ENCODE measurements around the gene HOXA10. TPM values are rescaled to one million over a fixed set of nuclear protein-coding genes. Genes with fewer than 3 reads are reported as not detected.

The HOXA10 gene
- total RNA-seq, 1 experiment from 2014 or later: 3.9 TPM

DNA sequence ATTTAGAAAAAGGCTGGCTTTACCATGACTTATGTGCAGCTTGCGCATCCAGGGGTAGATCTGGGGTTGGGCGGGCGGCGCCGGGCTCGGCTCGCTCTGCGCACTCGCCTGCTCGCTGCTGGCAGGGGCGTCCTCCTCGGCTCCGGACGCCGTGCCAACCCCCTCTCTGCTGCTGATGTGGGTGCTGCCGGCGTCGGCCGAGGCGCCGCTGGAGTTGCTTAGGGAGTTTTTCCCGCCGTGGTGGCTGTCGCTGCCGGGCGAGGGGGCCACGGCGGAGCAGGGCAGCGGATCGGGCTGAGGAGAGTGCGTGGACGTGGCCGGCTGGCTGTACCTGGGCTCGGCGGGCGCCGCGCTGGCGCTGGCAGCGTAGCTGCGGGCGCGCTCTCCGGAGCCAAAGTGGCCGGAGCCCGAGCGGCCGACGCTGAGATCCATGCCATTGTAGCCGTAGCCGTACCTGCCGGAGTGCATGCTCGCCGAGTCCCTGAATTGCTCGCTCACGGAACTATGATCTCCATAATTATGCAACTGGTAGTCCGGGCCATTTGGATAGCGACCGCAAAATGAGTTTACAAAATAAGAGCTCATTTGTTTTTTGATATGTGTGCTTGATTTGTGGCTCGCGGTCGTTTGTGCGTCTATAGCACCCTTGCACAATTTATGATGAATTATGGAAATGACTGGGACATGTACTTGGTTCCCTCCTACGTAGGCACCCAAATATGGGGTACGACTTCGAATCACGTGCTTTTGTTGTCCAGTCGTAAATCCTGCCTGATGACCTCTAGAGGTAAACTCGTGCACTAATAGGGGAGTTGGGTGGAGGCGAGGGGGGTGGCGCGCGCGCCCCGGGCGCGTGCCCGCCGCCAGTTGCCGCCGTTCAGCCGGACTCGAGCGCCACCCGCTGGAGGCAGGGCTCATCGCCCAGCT, 30.8 kb downstream of the HOXA10 start, which contains the start of gene HOXA5:
HOXA5 (minus strand) TSS at position 659 of the 927 bp plus-strand sequence; CDS start at position 585, 74 bp downstream.
- TSS peak; percentile 77 for BruUV-seq (replicated peaks)
- Mint-ChIP-seq H3K9me3 (ENCODE audit: unreplicated experiment) (no peaks in the 10 kb centered on the region), H3K27ac (ENCODE audit: low read depth, unreplicated experiment) (peak within 1 kb of the TSS; percentile 99), H3K27me3 (ENCODE audit: insufficient read depth, unreplicated experiment) (no peaks in the 10 kb centered on the region), H3K36me3 (ENCODE audit: insufficient read depth, unreplicated experiment) (peaks cover 29% of the 10 kb centered on the region), H3K4me1 (ENCODE audit: insufficient read depth, unreplicated experiment) (peaks cover 31% of the 10 kb centered on the region), H3K4me3 (ENCODE audit: unreplicated experiment) (peak within 1 kb of the TSS; percentile 100)
- intact Hi-C loops (cut with micrococcal nuclease): loop anchor here (1.0 to 5.0 kb wide), 6 partner anchors 457 to 941 kb away; partner anchors contain the start of genes CBX3 and HNRNPA2B1
- DNase-seq (ENCODE audit: unreplicated experiment): peak; percentile 99
- CTCF ChIA-PET: interaction anchor here (0.5 to 6.7 kb wide), 40 partner anchors 9 to 1060 kb away, joined by 3 to 190 read pairs (median 4); partner anchors contain the start of gene HOXA9
- POLR2A ChIA-PET: interaction anchor here (0.8 to 7.2 kb wide), 34 partner anchors 9 to 1056 kb away, joined by 3 to 459 read pairs (median 5); partner anchors contain the start of genes CBX3, HOXA1, HOXA4 and HOXA7
- TF ChIP-seq, protein P1, sequence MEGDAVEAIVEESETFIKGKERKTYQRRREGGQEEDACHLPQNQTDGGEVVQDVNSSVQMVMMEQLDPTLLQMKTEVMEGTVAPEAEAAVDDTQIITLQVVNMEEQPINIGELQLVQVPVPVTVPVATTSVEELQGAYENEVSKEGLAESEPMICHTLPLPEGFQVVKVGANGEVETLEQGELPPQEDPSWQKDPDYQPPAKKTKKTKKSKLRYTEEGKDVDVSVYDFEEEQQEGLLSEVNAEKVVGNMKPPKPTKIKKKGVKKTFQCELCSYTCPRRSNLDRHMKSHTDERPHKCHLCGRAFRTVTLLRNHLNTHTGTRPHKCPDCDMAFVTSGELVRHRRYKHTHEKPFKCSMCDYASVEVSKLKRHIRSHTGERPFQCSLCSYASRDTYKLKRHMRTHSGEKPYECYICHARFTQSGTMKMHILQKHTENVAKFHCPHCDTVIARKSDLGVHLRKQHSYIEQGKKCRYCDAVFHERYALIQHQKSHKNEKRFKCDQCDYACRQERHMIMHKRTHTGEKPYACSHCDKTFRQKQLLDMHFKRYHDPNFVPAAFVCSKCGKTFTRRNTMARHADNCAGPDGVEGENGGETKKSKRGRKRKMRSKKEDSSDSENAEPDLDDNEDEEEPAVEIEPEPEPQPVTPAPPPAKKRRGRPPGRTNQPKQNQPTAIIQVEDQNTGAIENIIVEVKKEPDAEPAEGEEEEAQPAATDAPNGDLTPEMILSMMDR (IDR thresholded peaks at IDR 0.05; ENCODE audit: unreplicated experiment): peak; percentile 93

GRCh38 chr7:27142580-27143022, 31.5 kb downstream of the HOXA10 start:
- Mint-ChIP-seq H3K27me3 (ENCODE audit: insufficient read depth, unreplicated experiment) (no peaks in the 10 kb centered on the region), H3K4me1 (ENCODE audit: insufficient read depth, unreplicated experiment) (peaks cover 34% of the 10 kb centered on the region), H3K4me3 (ENCODE audit: unreplicated experiment) (peak overlapping the region; percentile 100), H3K27ac (ENCODE audit: low read depth, unreplicated experiment) (peak overlapping the region; percentile 99), H3K36me3 (ENCODE audit: insufficient read depth, unreplicated experiment) (peaks cover 29% of the 10 kb centered on the region), H3K9me3 (ENCODE audit: unreplicated experiment) (no peaks in the 10 kb centered on the region)
- intact Hi-C loops (cut with micrococcal nuclease): loop anchor here (1.0 to 5.0 kb wide), 6 partner anchors 456 to 940 kb away; partner anchors contain the start of genes CBX3 and HNRNPA2B1
- BruUV-seq (replicated peaks): no TSS peak
- TF ChIP-seq, protein P1 (IDR thresholded peaks at IDR 0.05; ENCODE audit: unreplicated experiment): no peak
- POLR2A ChIA-PET: interaction anchor here (1.0 to 7.2 kb wide), 29 partner anchors 7 to 1055 kb away, joined by 3 to 459 read pairs (median 13); partner anchors contain the start of genes CBX3, HOXA1, HOXA4 and HOXA7
- CTCF ChIA-PET: interaction anchor here (0.9 to 6.7 kb wide), 14 partner anchors 15 to 1059 kb away, joined by 3 to 190 read pairs (median 6); no protein-coding TSS in a partner anchor
- peak; percentile 47 for DNase-seq (ENCODE audit: unreplicated experiment)

- CTCF ChIA-PET: interaction anchor here (0.7 to 6.7 kb wide), 15 partner anchors 20 to 773 kb away, joined by 3 to 190 read pairs (median 6); no protein-coding TSS in a partner anchor
- Mint-ChIP-seq H3K27me3 (ENCODE audit: insufficient read depth, unreplicated experiment) (no peaks in the 10 kb centered on the region), H3K36me3 (ENCODE audit: insufficient read depth, unreplicated experiment) (peaks cover 29% of the 10 kb centered on the region), H3K27ac (ENCODE audit: low read depth, unreplicated experiment) (peak overlapping the region; percentile 99), H3K9me3 (ENCODE audit: unreplicated experiment) (no peaks in the 10 kb centered on the region), H3K4me1 (ENCODE audit: insufficient read depth, unreplicated experiment) (peaks cover 36% of the 10 kb centered on the region), H3K4me3 (ENCODE audit: unreplicated experiment) (peak overlapping the region; percentile 100)
- TF ChIP-seq, protein P1 (IDR thresholded peaks at IDR 0.05; ENCODE audit: unreplicated experiment): peak; percentile 23
- intact Hi-C loops (cut with micrococcal nuclease): loop anchor here (5.0 kb wide), 3 partner anchors 475 to 940 kb away; partner anchors contain the start of genes CBX3 and HNRNPA2B1
- peak; percentile 79 for DNase-seq (ENCODE audit: unreplicated experiment)
- POLR2A ChIA-PET: interaction anchor here (0.6 to 7.2 kb wide), 25 partner anchors 8 to 1216 kb away, joined by 3 to 459 read pairs (median 13); partner anchors contain the start of genes HNRNPA2B1, HOXA1, HOXA4 and HOXA9
- BruUV-seq (replicated peaks): no TSS peak
These were observed 32.1 kb downstream of the HOXA10 start for GRCh38 chr7:27141923-27142579.
